K562 (cell line): ENCODE results near the gene SLITRK3. TPM values are rescaled to one million over a fixed set of nuclear protein-coding genes. Genes with fewer than 3 reads are reported as not detected.

ENCODE experiments used
- ATAC-seq: fragments of 200-7000 bp; cut with Tn5 transposase; 3 replicates; pipeline ENCODE4 v1.9.1; 2020; ENCODE audit warnings: moderate library complexity
- BruUV-seq: library from RNA; stranded (reverse); fragments of 400-500 nt; replicated peaks from 2 replicates; lab custom pipeline; 2021; lab: Mats Ljungman, UMichigan
- CTCF ChIA-PET: fragments of 300-600 bp; formaldehyde crosslinking; extraction: SDS; loops from one replicate; lab custom pipeline; 2021; ENCODE audit warnings: low intra/inter-chr PET ratio; lab: Yijun Ruan, JAX
- POLR2A ChIA-PET: fragments of 300-600, 350-650 bp; sonication (Branson Sonifier 250); formaldehyde crosslinking; extraction: SDS; loops from one replicate; lab custom pipeline; 2021; ENCODE audit warnings: antibody characterized with exemption, inconsistent platforms; lab: Yijun Ruan, JAX
- DNase-seq, 4 experiments: peaks; one replicate each; pipeline versions ENCODE4 v3.0.0 to v3.0.0-alpha.2; 2011 to 2018; ENCODE audit warnings: low spot score in 3 of 4, mixed read lengths in 3 of 4; ENCODE audit errors: extremely low read depth in 1 of 4
- FAIRE-seq: peaks from 2 replicates; lab custom pipeline; 2011; peaks lifted over from hg19 to GRCh38; lab: Jason Lieb, UNC
- H2AFZ ChIP-seq: 2 replicates; pipeline ENCODE4 v1.6.0; 2011; ENCODE audit warnings: low read depth, low read length, control low read depth, inconsistent platforms
- H3K27ac ChIP-seq: fragments of 200-600 bp; 3 replicates; pipeline ENCODE4 v1.8.0; 2011; ENCODE audit warnings: low read depth, mild to moderate bottlenecking, control low read depth, inconsistent platforms, low read length, moderate library complexity, mixed read lengths; ENCODE audit errors: extremely low read depth
- H3K27me3 ChIP-seq, 2 experiments: fragments of 300-600 bp in 1 of 2; 2 replicates in 1 of 2; 3 replicates in 1 of 2; pipeline versions ENCODE4 v1.6.0 to v1.8.0; 2011; ENCODE audit warnings: inconsistent platforms in 2 of 2, low read length in 2 of 2, mild to moderate bottlenecking in 1 of 2, mixed read lengths in 1 of 2, moderate library complexity in 1 of 2; ENCODE audit not compliant: control insufficient read depth in 2 of 2, insufficient read depth in 2 of 2
- H3K36me3 ChIP-seq: fragments of 300-600 bp; 3 replicates; pipeline ENCODE4 v1.8.0; 2011; ENCODE audit warnings: mild to moderate bottlenecking, low read length, inconsistent platforms; ENCODE audit not compliant: control insufficient read depth, insufficient read depth
- H3K4me1 ChIP-seq, 2 experiments: fragments of 200-600 bp in 1 of 2; replicated peaks in 1 of 2; 2 replicates in 1 of 2; 3 replicates in 1 of 2; pipeline versions ENCODE4 v1.5.1 to v1.8.0; 2011; ENCODE audit warnings: inconsistent platforms in 2 of 2, low read length in 2 of 2, mild to moderate bottlenecking in 1 of 2, mixed read lengths in 1 of 2, moderate library complexity in 1 of 2; ENCODE audit not compliant: control insufficient read depth in 2 of 2, insufficient read depth in 2 of 2
- H3K4me2 ChIP-seq: 2 replicates; pipeline ENCODE4 v1.6.1; 2011; ENCODE audit warnings: low read length, control low read depth, inconsistent platforms, mixed read lengths; ENCODE audit not compliant: insufficient read depth
- H3K4me3 ChIP-seq: fragments of 200-600 bp; sonication (generic), shearing (Covaris generic); 2 replicates; pipeline ENCODE4 v1.5.1; 2016; ENCODE audit warnings: control low read depth, inconsistent platforms
- H3K79me2 ChIP-seq: fragments of 200-600 bp; 3 replicates; pipeline ENCODE4 v1.8.0; 2011; ENCODE audit warnings: low read length, inconsistent platforms; ENCODE audit not compliant: control insufficient read depth, insufficient read depth
- H3K9ac ChIP-seq, 2 experiments: 2 replicates each; pipeline versions ENCODE4 v1.6.0 to v1.6.1; 2011; ENCODE audit warnings: low read depth in 2 of 2, low read length in 2 of 2, control low read depth in 1 of 2, inconsistent platforms in 1 of 2, mild to moderate bottlenecking in 1 of 2, mixed read lengths in 1 of 2; ENCODE audit not compliant: insufficient read depth in 1 of 2
- H3K9me1 ChIP-seq: one replicate; pipeline ENCODE4 v1.6.0; 2011; ENCODE audit warnings: inconsistent platforms, mild to moderate bottlenecking, low read length, moderate library complexity; ENCODE audit not compliant: control insufficient read depth, insufficient read depth
- H3K9me3 ChIP-seq: replicated peaks from 2 replicates; pipeline ENCODE4 v1.5.1; 2011; ENCODE audit warnings: low read depth, low read length, inconsistent platforms; ENCODE audit not compliant: control insufficient read depth, insufficient read depth
- H4K20me1 ChIP-seq: replicated peaks from 2 replicates; pipeline ENCODE4 v1.6.1; 2011; ENCODE audit warnings: low read length, inconsistent platforms, mixed read lengths; ENCODE audit not compliant: control insufficient read depth, insufficient read depth
- CHD1 ChIP-seq: fragments of 200-600 bp; sonication (generic); IDR thresholded peaks from one replicate; pipeline ENCODE4 v1.6.1; 2012; ENCODE audit warnings: mild to moderate bottlenecking, moderate library complexity, low read length, inconsistent platforms
- HIVEP1 ChIP-seq: fragments of 250-450 bp; sonication (Bioruptor Pico); IDR thresholded peaks from 2 replicates; pipeline ENCODE4 v1.4.0; 2020; ENCODE audit warnings: mild to moderate bottlenecking
- HMG20B ChIP-seq: fragments of 250-450 bp; sonication (Bioruptor Pico); IDR thresholded peaks from 2 replicates; pipeline ENCODE4 v1.5.0; 2021; ENCODE audit warnings: mild to moderate bottlenecking
- PCBP1 ChIP-seq: fragments of 200-400 bp; formaldehyde crosslinking; IDR thresholded peaks from 2 replicates; pipeline ENCODE4 v1.6.1; 2018; ENCODE audit warnings: mild to moderate bottlenecking, low read depth, low read length; ENCODE audit not compliant: poor library complexity, severe bottlenecking
- SAFB ChIP-seq: fragments of 200-400 bp; formaldehyde crosslinking; IDR thresholded peaks from 2 replicates; pipeline ENCODE4 v1.6.1; 2017; ENCODE audit warnings: low read depth, low read length, borderline replicate concordance
- TARDBP ChIP-seq: fragments of 450-650 bp; IDR thresholded peaks from 2 replicates; pipeline ENCODE4 v1.6.1; 2016
- TGIF2 ChIP-seq: sonication (generic); formaldehyde crosslinking; IDR thresholded peaks from 2 replicates; pipeline ENCODE4 v1.8.1; 2022; ENCODE audit warnings: mild to moderate bottlenecking, missing genetic modification reagents, moderate library complexity
- ZNF165 ChIP-seq: fragments of 250-450 bp; sonication (Bioruptor Pico); IDR thresholded peaks from 2 replicates; pipeline ENCODE4 v1.4.0; 2020; ENCODE audit warnings: borderline replicate concordance
- ZNF311 ChIP-seq: fragments of 250-450 bp; sonication (Bioruptor Pico); IDR thresholded peaks from 2 replicates; pipeline ENCODE4 v1.4.0; 2020; ENCODE audit warnings: mild to moderate bottlenecking, moderate library complexity
- ZNF583 ChIP-seq: fragments of 250-450 bp; sonication (Bioruptor Pico); IDR thresholded peaks from 2 replicates; pipeline ENCODE4 v1.4.0; 2020
- ZNF696 ChIP-seq: fragments of 250-450 bp; sonication (Bioruptor Pico); conservative IDR thresholded peaks from 2 replicates; pipeline ENCODE4 v1.4.0; 2020; ENCODE audit warnings: mild to moderate bottlenecking, moderate library complexity
- WGBS: fragments of 100-300 bp; shearing (Covaris generic); methylation state at CpG from one replicate; pipeline ENCODE4 v1.1.6; 2016; ENCODE audit warnings: low coverage, mixed read lengths; ENCODE audit not compliant: insufficient coverage; ENCODE audit errors: missing lambda C conversion rate; 5-methylcytosine and 5-hydroxymethylcytosine counted together
- in situ Hi-C: fragments of 300-500 bp; cut with MboI; formaldehyde crosslinking; loops from 4 replicates; pipeline ENCODE4 v1.15.0; 2018; ENCODE audit warnings: inconsistent platforms, mixed read lengths
- intact Hi-C: fragments of 100-400 bp; cut with micrococcal nuclease; formaldehyde crosslinking; loops from 2 replicates; pipeline ENCODE4 v1.14.2; 2022
- polyA plus RNA-seq, 8 experiments: library from polyadenylated mRNA; depleted of rRNA in 4 of 8; stranded (reverse) in 5 of 8; unstranded in 3 of 8; fragments of >200 nt; fragmentation: Nextera tagmentation in 2 of 8; fragmentation: Illumina TruSeq in 1 of 8; extraction: Ambion mirVana in 2 of 8; extraction: Trizol in 1 of 8; gene quantifications; 2 replicates each; pipeline versions ENCODE4 v1.2.1 to v1.2.3, GENCODE V29; 2011 to 2014; ENCODE audit warnings: inconsistent platforms in 1 of 8, missing spikeins in 1 of 8
- total RNA-seq, 7 experiments: library from RNA; depleted of rRNA in 6 of 7; stranded (reverse); fragments of >200 nt in 6 of 7; fragmentation: Illumina TruSeq in 2 of 7; extraction: Trizol in 2 of 7; gene quantifications; 2 replicates each; pipeline versions ENCODE4 v1.2.1 to v1.2.3, GENCODE V29; 2011 to 2021; ENCODE audit warnings: low replicate concordance in 1 of 7
- TF ChIP-seq, protein P1 (sequence below): sonication (generic); formaldehyde crosslinking; IDR thresholded peaks from 2 replicates; pipeline ENCODE4 v1.9.0; 2022; ENCODE audit warnings: mild to moderate bottlenecking, missing genetic modification reagents
- TF ChIP-seq, protein P2 (sequence below): fragments of 250-450 bp; sonication (Bioruptor Pico); IDR thresholded peaks from 2 replicates; pipeline ENCODE4 v1.4.0; 2020; ENCODE audit warnings: borderline replicate concordance

The SLITRK3 gene
- total and polyA plus RNA-seq, 9 of the 15 experiments (the other 6 are each of a cell fraction or from before 2014, with no cell fraction given) = not detected

DNA sequence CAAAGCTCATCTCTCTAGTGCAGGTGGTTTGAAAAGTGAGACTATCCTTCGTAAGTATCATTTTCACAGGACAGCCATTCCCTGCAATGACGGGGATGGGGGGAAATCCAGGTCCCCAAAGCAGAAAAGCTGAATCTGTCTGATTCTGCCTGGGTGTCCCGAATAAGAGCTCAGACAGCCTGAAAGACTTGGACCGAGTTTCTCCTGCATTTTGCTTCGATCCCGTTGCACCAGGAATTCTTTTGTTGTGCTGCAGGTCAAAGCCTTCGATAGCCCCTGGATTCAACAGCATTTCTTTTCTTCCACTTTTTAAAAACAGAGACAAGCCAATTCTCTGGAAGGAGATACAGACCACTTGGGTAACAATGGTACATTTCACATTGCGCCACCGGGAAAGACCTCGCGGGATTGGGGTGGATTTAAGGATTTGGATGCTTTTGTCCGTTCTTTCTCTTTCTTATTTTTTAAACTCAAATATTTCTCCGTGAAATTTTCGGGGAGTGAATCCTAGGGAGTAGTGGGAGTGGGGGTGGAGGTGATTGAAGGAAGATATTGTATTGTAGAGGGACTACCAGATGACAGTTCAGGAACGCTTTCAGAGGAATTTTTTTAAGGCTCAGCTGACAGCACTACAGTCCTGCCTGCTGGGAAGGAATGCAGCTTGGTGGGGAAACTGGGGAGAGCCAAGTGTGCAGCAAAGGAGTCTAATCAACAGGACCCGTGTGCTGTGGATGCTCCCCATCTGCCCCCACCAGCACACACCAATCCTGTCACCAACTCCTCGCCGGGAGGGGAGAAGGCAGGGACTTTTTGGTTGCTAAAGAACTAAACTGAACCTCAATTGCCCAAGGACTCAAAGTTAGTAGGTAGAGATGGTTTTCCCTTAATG, 2.6 kb downstream of the SLITRK3 start:
- in situ Hi-C loops (no loop called here), intact Hi-C loops (no loop called here)
- Histone ChIP-seq H3K36me3 (no peaks in the 10 kb centered on the region), H3K27ac (no peak overlapping the region), H3K9me3 (no peaks in the 10 kb centered on the region), H3K9ac (no peak overlapping the region), H3K4me2 (no peak overlapping the region), H3K79me2 (no peaks in the 10 kb centered on the region), H4K20me1 (no peaks in the 10 kb centered on the region), H3K4me3 (no peak overlapping the region), H3K27me3 (no peaks in the 10 kb centered on the region; a peak in 1 of 5 replicates), H3K4me1 (no peaks in the 10 kb centered on the region), H3K9me1 (no peaks in the 10 kb centered on the region), H2AFZ (no peak overlapping the region)
- no peak for TF ChIP-seq HMG20B (CRISPR knock-in tag)
- no peak for TF ChIP-seq ZNF583
- TF ChIP-seq CHD1 = no peak
- TF ChIP-seq ZNF165 (CRISPR knock-in tag) = no peak
- POLR2A ChIA-PET = no interaction called here
- FAIRE-seq (no peak), ATAC-seq (no peak), DNase-seq (no peak)
- 0% methylated on average over 17 of the region's 18 CpGs for WGBS
- CTCF ChIA-PET = no interaction called here
- BruUV-seq = no TSS peak

DNA sequence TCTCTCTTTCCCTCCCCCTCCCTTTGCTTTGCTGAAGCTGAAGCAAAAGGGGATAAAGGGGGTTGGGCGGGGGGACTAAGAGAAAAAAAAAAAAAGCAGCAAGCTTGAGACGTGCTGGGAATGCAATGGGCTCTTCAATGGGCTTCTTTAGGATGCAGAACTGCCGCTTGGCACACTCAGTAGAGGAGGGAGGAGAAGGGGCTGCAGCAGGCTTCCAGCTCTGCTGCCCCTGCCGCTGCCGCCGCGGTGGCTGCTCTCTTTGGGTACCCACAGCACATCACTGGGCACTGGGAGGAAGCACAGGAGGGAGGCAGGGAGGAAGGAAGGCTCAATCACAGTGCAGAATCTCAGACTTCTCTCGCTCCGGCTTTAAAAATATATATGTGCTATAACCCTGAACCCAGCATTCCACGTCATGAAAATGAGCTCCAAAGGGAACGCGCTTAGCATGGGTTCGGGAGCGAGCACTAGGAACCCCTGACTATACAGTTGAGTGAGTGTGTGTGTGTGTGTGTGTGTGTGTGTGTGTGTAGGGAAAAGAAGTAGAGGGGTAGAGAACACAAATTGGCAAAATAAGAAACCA, 3.5 kb downstream of the SLITRK3 start:
- no TSS peak for BruUV-seq
- Histone ChIP-seq H3K27ac (no peak overlapping the region), H3K9me1 (no peaks in the 10 kb centered on the region), H3K9ac (no peak overlapping the region), H3K9me3 (no peaks in the 10 kb centered on the region), H2AFZ (no peak overlapping the region), H3K4me1 (no peaks in the 10 kb centered on the region), H3K4me2 (no peak overlapping the region), H3K4me3 (no peak overlapping the region), H3K36me3 (no peaks in the 10 kb centered on the region), H3K27me3 (no peaks in the 10 kb centered on the region; a peak in 1 of 5 replicates), H3K79me2 (no peaks in the 10 kb centered on the region), H4K20me1 (no peaks in the 10 kb centered on the region)
- intact Hi-C loops (no loop called here), in situ Hi-C loops (no loop called here)
- DNase-seq (no peak), ATAC-seq (no peak), FAIRE-seq (no peak)
- 5% methylated on average over 9 of the region's 14 CpGs for WGBS
- ChIA-PET CTCF (no interaction called here), POLR2A (no interaction called here)
- TF ChIP-seq ZNF311 (CRISPR knock-in tag) (no peak), SAFB (no peak), HIVEP1 (CRISPR knock-in tag) (no peak), PCBP1 (no peak), TGIF2 (CRISPR knock-in tag) (no peak), ZNF696 (CRISPR knock-in tag) (no peak), TARDBP (no peak)
- TF ChIP-seq, protein P1, sequence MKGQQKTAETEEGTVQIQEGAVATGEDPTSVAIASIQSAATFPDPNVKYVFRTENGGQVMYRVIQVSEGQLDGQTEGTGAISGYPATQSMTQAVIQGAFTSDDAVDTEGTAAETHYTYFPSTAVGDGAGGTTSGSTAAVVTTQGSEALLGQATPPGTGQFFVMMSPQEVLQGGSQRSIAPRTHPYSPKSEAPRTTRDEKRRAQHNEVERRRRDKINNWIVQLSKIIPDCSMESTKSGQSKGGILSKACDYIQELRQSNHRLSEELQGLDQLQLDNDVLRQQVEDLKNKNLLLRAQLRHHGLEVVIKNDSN = no peak
- TF ChIP-seq, protein P2, sequence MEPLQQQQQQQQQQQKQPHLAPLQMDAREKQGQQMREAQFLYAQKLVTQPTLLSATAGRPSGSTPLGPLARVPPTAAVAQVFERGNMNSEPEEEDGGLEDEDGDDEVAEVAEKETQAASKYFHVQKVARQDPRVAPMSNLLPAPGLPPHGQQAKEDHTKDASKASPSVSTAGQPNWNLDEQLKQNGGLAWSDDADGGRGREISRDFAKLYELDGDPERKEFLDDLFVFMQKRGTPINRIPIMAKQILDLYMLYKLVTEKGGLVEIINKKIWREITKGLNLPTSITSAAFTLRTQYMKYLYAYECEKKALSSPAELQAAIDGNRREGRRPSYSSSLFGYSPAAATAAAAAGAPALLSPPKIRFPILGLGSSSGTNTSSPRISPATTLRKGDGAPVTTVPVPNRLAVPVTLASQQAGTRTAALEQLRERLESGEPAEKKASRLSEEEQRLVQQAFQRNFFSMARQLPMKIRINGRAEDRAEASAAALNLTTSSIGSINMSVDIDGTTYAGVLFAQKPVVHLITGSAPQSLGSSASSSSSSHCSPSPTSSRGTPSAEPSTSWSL (CRISPR knock-in tag) = no peak
